K562 (cell line): ENCODE measurements around the gene LAMC1. TPM values are rescaled to one million over a fixed set of nuclear protein-coding genes. Genes with fewer than 3 reads are reported as not detected.
A peak's percentile ranks its signal among the peaks of the same experiment; 100 is the strongest.

ENCODE experiments used
- ATAC-seq: fragments of 200-7000 bp; cut with Tn5 transposase; 3 replicates; pipeline ENCODE4 v1.9.1; 2020; ENCODE audit warnings: moderate library complexity
- BruUV-seq: library from RNA; stranded (reverse); fragments of 400-500 nt; replicated peaks from 2 replicates; lab custom pipeline; 2021; lab: Mats Ljungman, UMichigan
- CTCF ChIA-PET: fragments of 300-600 bp; formaldehyde crosslinking; extraction: SDS; loops from one replicate; lab custom pipeline; 2021; ENCODE audit warnings: low intra/inter-chr PET ratio; lab: Yijun Ruan, JAX
- POLR2A ChIA-PET: fragments of 300-600, 350-650 bp; sonication (Branson Sonifier 250); formaldehyde crosslinking; extraction: SDS; loops from one replicate; lab custom pipeline; 2021; ENCODE audit warnings: antibody characterized with exemption, inconsistent platforms; lab: Yijun Ruan, JAX
- DNase-seq, 4 experiments: peaks; one replicate each; pipeline versions ENCODE4 v3.0.0 to v3.0.0-alpha.2; 2011 to 2018; ENCODE audit warnings: low spot score in 3 of 4, mixed read lengths in 3 of 4; ENCODE audit errors: extremely low read depth in 1 of 4
- FAIRE-seq: peaks from 2 replicates; lab custom pipeline; 2011; peaks lifted over from hg19 to GRCh38; lab: Jason Lieb, UNC
- H2AFZ ChIP-seq: 2 replicates; pipeline ENCODE4 v1.6.0; 2011; ENCODE audit warnings: low read depth, low read length, control low read depth, inconsistent platforms
- H3K27ac ChIP-seq: fragments of 200-600 bp; 3 replicates; pipeline ENCODE4 v1.8.0; 2011; ENCODE audit warnings: low read depth, mild to moderate bottlenecking, control low read depth, inconsistent platforms, low read length, moderate library complexity, mixed read lengths; ENCODE audit errors: extremely low read depth
- H3K27me3 ChIP-seq, 2 experiments: fragments of 300-600 bp in 1 of 2; 2 replicates in 1 of 2; 3 replicates in 1 of 2; pipeline versions ENCODE4 v1.6.0 to v1.8.0; 2011; ENCODE audit warnings: inconsistent platforms in 2 of 2, low read length in 2 of 2, mild to moderate bottlenecking in 1 of 2, mixed read lengths in 1 of 2, moderate library complexity in 1 of 2; ENCODE audit not compliant: control insufficient read depth in 2 of 2, insufficient read depth in 2 of 2
- H3K36me3 ChIP-seq: fragments of 300-600 bp; 3 replicates; pipeline ENCODE4 v1.8.0; 2011; ENCODE audit warnings: mild to moderate bottlenecking, low read length, inconsistent platforms; ENCODE audit not compliant: control insufficient read depth, insufficient read depth
- H3K4me1 ChIP-seq, 2 experiments: fragments of 200-600 bp in 1 of 2; replicated peaks in 1 of 2; 2 replicates in 1 of 2; 3 replicates in 1 of 2; pipeline versions ENCODE4 v1.5.1 to v1.8.0; 2011; ENCODE audit warnings: inconsistent platforms in 2 of 2, low read length in 2 of 2, mild to moderate bottlenecking in 1 of 2, mixed read lengths in 1 of 2, moderate library complexity in 1 of 2; ENCODE audit not compliant: control insufficient read depth in 2 of 2, insufficient read depth in 2 of 2
- H3K4me2 ChIP-seq: 2 replicates; pipeline ENCODE4 v1.6.1; 2011; ENCODE audit warnings: low read length, control low read depth, inconsistent platforms, mixed read lengths; ENCODE audit not compliant: insufficient read depth
- H3K4me3 ChIP-seq: fragments of 200-600 bp; sonication (generic), shearing (Covaris generic); 2 replicates; pipeline ENCODE4 v1.5.1; 2016; ENCODE audit warnings: control low read depth, inconsistent platforms
- H3K79me2 ChIP-seq: fragments of 200-600 bp; 3 replicates; pipeline ENCODE4 v1.8.0; 2011; ENCODE audit warnings: low read length, inconsistent platforms; ENCODE audit not compliant: control insufficient read depth, insufficient read depth
- H3K9ac ChIP-seq, 2 experiments: 2 replicates each; pipeline versions ENCODE4 v1.6.0 to v1.6.1; 2011; ENCODE audit warnings: low read depth in 2 of 2, low read length in 2 of 2, control low read depth in 1 of 2, inconsistent platforms in 1 of 2, mild to moderate bottlenecking in 1 of 2, mixed read lengths in 1 of 2; ENCODE audit not compliant: insufficient read depth in 1 of 2
- H3K9me1 ChIP-seq: one replicate; pipeline ENCODE4 v1.6.0; 2011; ENCODE audit warnings: inconsistent platforms, mild to moderate bottlenecking, low read length, moderate library complexity; ENCODE audit not compliant: control insufficient read depth, insufficient read depth
- H3K9me3 ChIP-seq: replicated peaks from 2 replicates; pipeline ENCODE4 v1.5.1; 2011; ENCODE audit warnings: low read depth, low read length, inconsistent platforms; ENCODE audit not compliant: control insufficient read depth, insufficient read depth
- H4K20me1 ChIP-seq: replicated peaks from 2 replicates; pipeline ENCODE4 v1.6.1; 2011; ENCODE audit warnings: low read length, inconsistent platforms, mixed read lengths; ENCODE audit not compliant: control insufficient read depth, insufficient read depth
- CEBPG ChIP-seq, 3 experiments: fragments of 200-800 bp in 1 of 3; sonication (Bioruptor generic) in 1 of 3; sonication (generic) in 1 of 3; formaldehyde crosslinking in 1 of 3; IDR thresholded peaks in 2 of 3; conservative IDR thresholded peaks in 1 of 3; 2 replicates each; pipeline versions ENCODE4 v1.6.1 to v1.8.0; 2016 to 2022; ENCODE audit warnings: missing compliant biosample characterization in 2 of 3, missing genetic modification characterization in 2 of 3, mild to moderate bottlenecking in 1 of 3, missing genetic modification reagents in 1 of 3
- EWSR1 ChIP-seq: fragments of 450-650 bp; IDR thresholded peaks from 2 replicates; pipeline ENCODE4 v1.6.1; 2018; ENCODE audit warnings: borderline replicate concordance, mild to moderate bottlenecking, low read depth, moderate library complexity; ENCODE audit not compliant: partially characterized antibody
- IRF2 ChIP-seq: sonication (generic); formaldehyde crosslinking; IDR thresholded peaks from 2 replicates; pipeline ENCODE4 v1.8.1; 2022; ENCODE audit warnings: mild to moderate bottlenecking, missing genetic modification reagents
- JUND ChIP-seq, 2 experiments: IDR thresholded peaks; 2 replicates in 1 of 2; 3 replicates in 1 of 2; pipeline ENCODE4 v1.6.1; 2011; ENCODE audit warnings: borderline replicate concordance in 2 of 2, low read depth in 2 of 2, low read length in 2 of 2, improper control_type of control experiment in 1 of 2, missing biosample characterization in 1 of 2, missing genetic modification characterization in 1 of 2, missing genetic modification reagents in 1 of 2
- KDM2B ChIP-seq: fragments of 250-450 bp; sonication (Bioruptor Pico); IDR thresholded peaks from 2 replicates; pipeline ENCODE4 v1.8.0; 2021; ENCODE audit warnings: mild to moderate bottlenecking, moderate library complexity
- LARP7 ChIP-seq: fragments of 450-650 bp; IDR thresholded peaks from 2 replicates; pipeline ENCODE4 v1.6.1; 2016
- MTA3 ChIP-seq: fragments of 450-650 bp; formaldehyde crosslinking; IDR thresholded peaks from 2 replicates; pipeline ENCODE4 v1.6.1; 2017; ENCODE audit warnings: mild to moderate bottlenecking, borderline replicate concordance
- NCOA6 ChIP-seq: fragments of 450-650 bp; IDR thresholded peaks from 2 replicates; pipeline ENCODE4 v1.6.1; 2017; ENCODE audit warnings: mild to moderate bottlenecking
- NFE2L1 ChIP-seq: fragments of 450-650 bp; IDR thresholded peaks from 2 replicates; pipeline ENCODE4 v1.6.1; 2016; ENCODE audit warnings: missing genetic modification characterization, low read depth, mild to moderate bottlenecking, missing compliant biosample characterization, moderate library complexity, borderline replicate concordance
- PRPF4 ChIP-seq: fragments of 200-400 bp; formaldehyde crosslinking; IDR thresholded peaks from one replicate; pipeline ENCODE4 v1.6.1; 2017; ENCODE audit warnings: low read length, low read depth, mild to moderate bottlenecking; ENCODE audit not compliant: insufficient read depth, poor library complexity, severe bottlenecking
- PURB ChIP-seq: sonication (generic); formaldehyde crosslinking; IDR thresholded peaks from 2 replicates; pipeline ENCODE4 v1.9.0; 2021; ENCODE audit warnings: low read depth, mild to moderate bottlenecking, missing genetic modification reagents
- SAFB ChIP-seq: fragments of 200-400 bp; formaldehyde crosslinking; IDR thresholded peaks from 2 replicates; pipeline ENCODE4 v1.6.1; 2017; ENCODE audit warnings: low read depth, low read length, borderline replicate concordance
- STAG1 ChIP-seq: sonication (generic); formaldehyde crosslinking; IDR thresholded peaks from 2 replicates; pipeline ENCODE4 v1.5.0; 2020; ENCODE audit warnings: missing genetic modification reagents, borderline replicate concordance
- XRCC4 ChIP-seq: IDR thresholded peaks from one replicate; pipeline ENCODE4 v1.6.1; 2011; ENCODE audit not compliant: insufficient read depth, insufficient read length; ENCODE audit errors: extremely low read depth
- ZBTB7A ChIP-seq: IDR thresholded peaks from 2 replicates; pipeline ENCODE4 v1.6.1; 2011; ENCODE audit warnings: low read depth, mild to moderate bottlenecking, low read length, moderate library complexity, borderline replicate concordance; ENCODE audit not compliant: control insufficient read depth
- ZNF408 ChIP-seq: fragments of 250-450 bp; sonication (Bioruptor Pico); IDR thresholded peaks from 2 replicates; pipeline ENCODE4 v1.4.0; 2020; ENCODE audit warnings: low read depth, mild to moderate bottlenecking, moderate library complexity
- ZNF57 ChIP-seq: fragments of 450-650 bp; formaldehyde crosslinking; IDR thresholded peaks from 2 replicates; pipeline ENCODE4 v1.4.0; 2020; ENCODE audit warnings: mild to moderate bottlenecking, moderate library complexity
- WGBS: fragments of 100-300 bp; shearing (Covaris generic); methylation state at CpG from one replicate; pipeline ENCODE4 v1.1.6; 2016; ENCODE audit warnings: low coverage, mixed read lengths; ENCODE audit not compliant: insufficient coverage; ENCODE audit errors: missing lambda C conversion rate; 5-methylcytosine and 5-hydroxymethylcytosine counted together
- in situ Hi-C: fragments of 300-500 bp; cut with MboI; formaldehyde crosslinking; loops from 4 replicates; pipeline ENCODE4 v1.15.0; 2018; ENCODE audit warnings: inconsistent platforms, mixed read lengths
- intact Hi-C: fragments of 100-400 bp; cut with micrococcal nuclease; formaldehyde crosslinking; loops from 2 replicates; pipeline ENCODE4 v1.14.2; 2022
- polyA plus RNA-seq, 8 experiments: library from polyadenylated mRNA; depleted of rRNA in 4 of 8; stranded (reverse) in 5 of 8; unstranded in 3 of 8; fragments of >200 nt; fragmentation: Nextera tagmentation in 2 of 8; fragmentation: Illumina TruSeq in 1 of 8; extraction: Ambion mirVana in 2 of 8; extraction: Trizol in 1 of 8; gene quantifications; 2 replicates each; pipeline versions ENCODE4 v1.2.1 to v1.2.3, GENCODE V29; 2011 to 2014; ENCODE audit warnings: inconsistent platforms in 1 of 8, missing spikeins in 1 of 8
- total RNA-seq, 7 experiments: library from RNA; depleted of rRNA in 6 of 7; stranded (reverse); fragments of >200 nt in 6 of 7; fragmentation: Illumina TruSeq in 2 of 7; extraction: Trizol in 2 of 7; gene quantifications; 2 replicates each; pipeline versions ENCODE4 v1.2.1 to v1.2.3, GENCODE V29; 2011 to 2021; ENCODE audit warnings: low replicate concordance in 1 of 7
- TF ChIP-seq, protein P1 (sequence below): fragments of 250-450 bp; sonication (Bioruptor Pico); IDR thresholded peaks from 2 replicates; pipeline ENCODE4 v1.5.0; 2021
- TF ChIP-seq, protein P2 (sequence below), 2 experiments: fragments of 450-650 bp; conservative IDR thresholded peaks; 2 replicates each; pipeline ENCODE4 v1.6.1; 2017; ENCODE audit warnings: mild to moderate bottlenecking in 2 of 2, moderate library complexity in 2 of 2

Gene LAMC1
- total and polyA plus RNA-seq, 9 of the 15 experiments (the other 6 are each of a cell fraction or from before 2014, with no cell fraction given) = 0.07 to 0.71 (median 0.13) TPM; not detected in 2

DNA sequence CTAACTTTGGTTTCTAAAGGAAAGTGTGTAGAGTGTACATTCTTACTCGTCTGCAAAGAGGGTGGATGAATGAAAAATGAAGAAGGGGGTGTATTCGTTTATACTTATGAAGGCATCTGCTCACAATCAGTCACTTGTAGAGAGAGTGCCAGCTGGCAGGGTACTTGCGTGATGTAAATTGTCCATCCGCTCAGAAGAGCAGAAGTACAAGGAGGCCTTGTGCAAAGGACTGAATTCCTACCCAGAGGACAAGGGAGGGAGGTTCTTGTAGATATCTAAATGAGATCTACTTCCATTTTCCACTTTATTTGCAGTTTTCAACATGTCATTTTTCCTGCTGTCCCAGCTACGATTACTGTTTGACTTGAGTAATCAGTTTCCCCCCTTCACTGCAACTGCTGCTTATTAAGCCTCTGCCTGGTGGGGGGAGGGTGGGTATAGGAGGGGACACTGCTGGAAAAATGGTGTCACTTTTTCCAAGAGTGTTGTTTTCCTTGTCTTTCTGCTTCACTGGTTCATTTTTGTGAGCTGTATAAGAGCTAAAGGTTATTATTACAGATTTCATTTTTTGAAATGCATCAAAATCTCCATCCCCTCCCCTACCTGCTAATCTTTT is 67.3 kb downstream of the LAMC1 start:
- ATAC-seq (no peak), DNase-seq (no peak), FAIRE-seq (peak; percentile 29)
- Histone ChIP-seq H3K4me2 (no peak overlapping the region), H3K79me2 (no peaks in the 10 kb centered on the region), H3K9me3 (no peaks in the 10 kb centered on the region), H3K4me1 (no peaks in the 10 kb centered on the region), H3K4me3 (no peak overlapping the region), H2AFZ (no peak overlapping the region), H3K27me3 (peaks cover under 1% of the 10 kb centered on the region in 2 experiments; a peak in 1 of 5 replicates), H3K36me3 (no peaks in the 10 kb centered on the region), H3K9me1 (no peaks in the 10 kb centered on the region), H4K20me1 (no peaks in the 10 kb centered on the region), H3K27ac (no peak overlapping the region), H3K9ac (no peak overlapping the region)
- BruUV-seq = no TSS peak
- ChIA-PET POLR2A (interaction anchor here (0.6 to 1.1 kb wide), 3 partner anchors 11 to 171 kb away, joined by 3 read pairs; no protein-coding TSS in a partner anchor), CTCF (no interaction called here)
- in situ Hi-C loops (no loop called here), intact Hi-C loops (no loop called here)
- TF ChIP-seq EWSR1 (no peak), JUND (IDR thresholded peaks at IDR 0.05; ENCODE audit: borderline replicate concordance, low read depth, low read length) (no peak), JUND (tag; IDR thresholded peaks at IDR 0.05; ENCODE audit: borderline replicate concordance, low read depth, low read length) (no peak), NCOA6 (no peak), IRF2 (CRISPR knock-in tag) (no peak), KDM2B (no peak), NFE2L1 (tag) (no peak), XRCC4 (no peak), ZNF408 (CRISPR knock-in tag) (no peak), MTA3 (no peak), ZNF57 (CRISPR knock-in tag) (no peak), CEBPG (CRISPR knock-in tag; IDR thresholded peaks at IDR 0.05) (no peak), CEBPG (tag; conservative IDR thresholded peaks at IDR 0.05 in 1 of 2, IDR thresholded peaks at IDR 0.05 in 1 of 2) (no peak), SAFB (no peak), PRPF4 (no peak), PURB (CRISPR knock-in tag) (no peak), STAG1 (no peak), LARP7 (no peak), ZBTB7A (no peak)
- TF ChIP-seq, protein P1, sequence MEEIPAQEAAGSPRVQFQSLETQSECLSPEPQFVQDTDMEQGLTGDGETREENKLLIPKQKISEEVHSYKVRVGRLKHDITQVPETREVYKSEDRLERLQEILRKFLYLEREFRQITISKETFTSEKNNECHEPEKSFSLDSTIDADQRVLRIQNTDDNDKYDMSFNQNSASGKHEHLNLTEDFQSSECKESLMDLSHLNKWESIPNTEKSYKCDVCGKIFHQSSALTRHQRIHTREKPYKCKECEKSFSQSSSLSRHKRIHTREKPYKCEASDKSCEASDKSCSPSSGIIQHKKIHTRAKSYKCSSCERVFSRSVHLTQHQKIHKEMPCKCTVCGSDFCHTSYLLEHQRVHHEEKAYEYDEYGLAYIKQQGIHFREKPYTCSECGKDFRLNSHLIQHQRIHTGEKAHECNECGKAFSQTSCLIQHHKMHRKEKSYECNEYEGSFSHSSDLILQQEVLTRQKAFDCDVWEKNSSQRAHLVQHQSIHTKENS = no peak
- TF ChIP-seq, protein P2, sequence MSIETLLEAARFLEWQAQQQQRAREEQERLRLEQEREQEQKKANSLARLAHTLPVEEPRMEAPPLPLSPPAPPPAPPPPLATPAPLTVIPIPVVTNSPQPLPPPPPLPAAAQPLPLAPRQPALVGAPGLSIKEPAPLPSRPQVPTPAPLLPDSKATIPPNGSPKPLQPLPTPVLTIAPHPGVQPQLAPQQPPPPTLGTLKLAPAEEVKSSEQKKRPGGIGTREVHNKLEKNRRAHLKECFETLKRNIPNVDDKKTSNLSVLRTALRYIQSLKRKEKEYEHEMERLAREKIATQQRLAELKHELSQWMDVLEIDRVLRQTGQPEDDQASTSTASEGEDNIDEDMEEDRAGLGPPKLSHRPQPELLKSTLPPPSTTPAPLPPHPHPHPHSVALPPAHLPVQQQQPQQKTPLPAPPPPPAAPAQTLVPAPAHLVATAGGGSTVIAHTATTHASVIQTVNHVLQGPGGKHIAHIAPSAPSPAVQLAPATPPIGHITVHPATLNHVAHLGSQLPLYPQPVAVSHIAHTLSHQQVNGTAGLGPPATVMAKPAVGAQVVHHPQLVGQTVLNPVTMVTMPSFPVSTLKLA (conservative IDR thresholded peaks at IDR 0.05) = no peak
- 0% methylated on average over 5 of the region's 5 CpGs for WGBS
